ENCODE data around the gene WASL. TPM values are rescaled to one million over a fixed set of nuclear protein-coding genes. Genes with fewer than 3 reads are reported as not detected.

The WASL gene
- total RNA-seq, 1 experiment from 2014 or later, result 39.3 TPM

DNA sequence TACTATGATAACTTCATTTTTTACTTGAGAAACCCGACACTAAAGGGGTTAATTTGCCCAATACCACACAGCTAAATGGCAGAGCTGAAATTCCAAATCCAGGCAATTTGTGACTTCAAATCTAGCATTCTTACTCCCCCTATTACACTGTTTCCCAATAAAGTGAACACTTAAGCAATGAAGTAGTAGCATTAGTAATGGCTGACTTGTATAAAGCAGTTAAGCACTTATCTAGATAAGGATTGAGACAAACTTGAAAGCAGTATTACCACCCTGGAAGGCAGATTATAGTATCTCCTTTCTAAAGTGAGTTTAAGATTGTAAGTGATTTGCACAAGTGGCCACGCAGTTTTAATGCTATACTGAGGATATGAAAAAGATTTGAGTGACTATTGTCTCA lies 39.3 kb downstream of the WASL start:
- no peak overlapping the region for H3K4me2 ChIP-seq (ENCODE audit: insufficient read depth, insufficient read length, low read length)
- no peaks in the 10 kb centered on the region for H3K27me3 Mint-ChIP-seq (ENCODE audit: low read depth)
- no peaks in the 10 kb centered on the region for H3K9me3 ChIP-seq (ENCODE audit: control insufficient read depth, low read depth, low read length)
- no peak overlapping the region for H4K8ac ChIP-seq (replicated peaks; ENCODE audit: insufficient read length, low read depth, low read length)
- no CpG with 5 or more reads among the region's 2 CpGs for WGBS (ENCODE audit: extremely low coverage, insufficient read length, low lambda C conversion rate)
- no peak overlapping the region; a peak in 1 of 7 replicates for H3K27ac Mint-ChIP-seq
- no peak overlapping the region for H2AFZ ChIP-seq (ENCODE audit: low read length)
- H2BK12ac ChIP-seq (ENCODE audit: insufficient read length, low read depth, low read length), result no peak overlapping the region
- H3K14ac ChIP-seq (ENCODE audit: insufficient read depth, low read length), result no peak overlapping the region
- H3K9ac ChIP-seq (ENCODE audit: extremely low read depth, insufficient read length, low read length), result no peak overlapping the region
- no peak overlapping the region for H3T11ph ChIP-seq (ENCODE audit: low read length)
- H2BK120ac ChIP-seq (ENCODE audit: low read depth, low read length, poor library complexity, severe bottlenecking), result no peak overlapping the region
- no peaks in the 10 kb centered on the region for H4K20me1 ChIP-seq (ENCODE audit: control insufficient read depth, insufficient read depth, insufficient read length)
- no peak overlapping the region for H2BK15ac ChIP-seq (ENCODE audit: low read depth, low read length)
- no peak overlapping the region for H2BK20ac ChIP-seq (ENCODE audit: low read depth, low read length, poor library complexity, severe bottlenecking)
- H3K23me2 ChIP-seq (ENCODE audit: insufficient read length, low read depth, low read length, poor library complexity, severe bottlenecking), result no peaks in the 10 kb centered on the region
- no peak overlapping the region for H2BK5ac ChIP-seq (ENCODE audit: insufficient read length, low read length)
- peaks cover 15 to 16% of the 10 kb centered on the region in 2 experiments for H3K4me1 Mint-ChIP-seq
- H3K18ac ChIP-seq (ENCODE audit: insufficient read length, low read depth, low read length), result no peak overlapping the region
- no peak for DNase-seq
- no peak overlapping the region for H4K5ac ChIP-seq (ENCODE audit: insufficient read length, low read depth, low read length)
- H2AK5ac ChIP-seq (ENCODE audit: insufficient read length, low read length), result no peak overlapping the region
- H3K79me2 ChIP-seq (ENCODE audit: insufficient read depth, low read length), result no peaks in the 10 kb centered on the region; the same call in 1 of the 2 replicates
- no peak overlapping the region for H3K4me3 Mint-ChIP-seq
- no peaks in the 10 kb centered on the region for H3K9me3 Mint-ChIP-seq
- no peaks in the 10 kb centered on the region for H3K79me1 ChIP-seq (ENCODE audit: insufficient read depth, low read depth, low read length, poor library complexity, severe bottlenecking)
- TF ChIP-seq, protein P1, sequence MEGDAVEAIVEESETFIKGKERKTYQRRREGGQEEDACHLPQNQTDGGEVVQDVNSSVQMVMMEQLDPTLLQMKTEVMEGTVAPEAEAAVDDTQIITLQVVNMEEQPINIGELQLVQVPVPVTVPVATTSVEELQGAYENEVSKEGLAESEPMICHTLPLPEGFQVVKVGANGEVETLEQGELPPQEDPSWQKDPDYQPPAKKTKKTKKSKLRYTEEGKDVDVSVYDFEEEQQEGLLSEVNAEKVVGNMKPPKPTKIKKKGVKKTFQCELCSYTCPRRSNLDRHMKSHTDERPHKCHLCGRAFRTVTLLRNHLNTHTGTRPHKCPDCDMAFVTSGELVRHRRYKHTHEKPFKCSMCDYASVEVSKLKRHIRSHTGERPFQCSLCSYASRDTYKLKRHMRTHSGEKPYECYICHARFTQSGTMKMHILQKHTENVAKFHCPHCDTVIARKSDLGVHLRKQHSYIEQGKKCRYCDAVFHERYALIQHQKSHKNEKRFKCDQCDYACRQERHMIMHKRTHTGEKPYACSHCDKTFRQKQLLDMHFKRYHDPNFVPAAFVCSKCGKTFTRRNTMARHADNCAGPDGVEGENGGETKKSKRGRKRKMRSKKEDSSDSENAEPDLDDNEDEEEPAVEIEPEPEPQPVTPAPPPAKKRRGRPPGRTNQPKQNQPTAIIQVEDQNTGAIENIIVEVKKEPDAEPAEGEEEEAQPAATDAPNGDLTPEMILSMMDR (conservative IDR thresholded peaks at IDR 0.05), result no peak
- no peak overlapping the region for H3K4ac ChIP-seq (ENCODE audit: low read depth, low read length)
- H3K27me3 ChIP-seq (ENCODE audit: insufficient read depth, low read length), result no peaks in the 10 kb centered on the region
- H3K23ac ChIP-seq (ENCODE audit: insufficient read length, low read depth, low read length), result no peak overlapping the region
- no peaks in the 10 kb centered on the region for H3K4me1 ChIP-seq (ENCODE audit: insufficient read depth, low read length)
- no peak overlapping the region for H4K91ac ChIP-seq (ENCODE audit: insufficient read length, low read depth, low read length)
- peaks cover 6 to 32% (median 27%) of the 10 kb centered on the region in 3 experiments; a peak in 6 of 7 replicates for H3K36me3 Mint-ChIP-seq (ENCODE audit: insufficient read depth in 1 of 3, low read depth in 3 of 3)
- no peak overlapping the region for H3K56ac ChIP-seq (ENCODE audit: insufficient read length, low read depth, low read length)
- H3K27ac ChIP-seq (ENCODE audit: insufficient read length, low read depth, low read length), result no peak overlapping the region
